ENCODE results near the gene ADAMTS2.

Gene ADAMTS2

DNA sequence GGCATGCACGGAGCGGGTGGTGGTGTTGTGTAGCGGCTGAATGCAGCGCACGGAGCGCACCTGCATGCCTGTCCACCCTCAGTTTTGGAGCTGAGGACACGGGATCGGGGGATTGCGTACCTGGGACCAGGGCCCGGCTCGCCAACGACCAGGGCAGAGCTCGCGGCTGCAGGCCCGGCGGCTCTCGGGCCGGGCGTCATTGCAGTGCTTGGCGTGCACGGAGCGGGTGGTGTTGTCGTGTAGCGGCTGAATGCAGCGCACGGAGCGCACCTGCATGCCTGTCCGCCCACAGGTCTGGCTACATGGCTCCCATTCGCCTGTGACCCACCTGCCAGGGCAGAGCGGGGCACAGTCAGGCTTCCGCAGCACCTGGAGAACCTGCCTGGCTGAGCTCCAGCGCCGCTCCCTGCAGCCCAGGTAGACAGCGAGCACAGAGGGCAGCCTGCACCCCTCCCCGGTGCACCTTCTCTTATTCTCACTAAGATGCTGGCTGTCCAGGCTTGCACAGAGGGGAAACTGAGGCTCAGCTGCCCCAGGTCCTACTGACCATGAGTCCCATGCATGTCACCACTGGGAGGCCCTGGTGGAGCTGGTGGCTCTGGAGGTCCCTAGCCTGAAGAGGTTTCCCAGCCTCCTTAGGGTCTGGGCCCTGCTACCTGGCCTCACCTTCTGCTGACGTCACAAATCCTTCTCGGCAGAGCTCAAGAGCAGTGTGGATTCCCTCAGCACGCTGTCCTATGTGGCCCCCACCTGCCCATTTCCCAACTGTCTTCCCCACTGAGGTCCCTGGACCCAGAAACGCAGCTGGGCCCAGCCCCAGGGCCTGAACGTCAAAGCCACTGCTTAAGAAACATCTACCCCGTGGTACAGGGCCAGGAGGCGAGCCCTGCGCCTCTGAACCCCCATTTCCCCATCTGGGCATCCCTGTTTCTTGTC lies 220.1 kb downstream of the ADAMTS2 start:
- no peak for DNase-seq (ENCODE audit: low read depth)

DNA sequence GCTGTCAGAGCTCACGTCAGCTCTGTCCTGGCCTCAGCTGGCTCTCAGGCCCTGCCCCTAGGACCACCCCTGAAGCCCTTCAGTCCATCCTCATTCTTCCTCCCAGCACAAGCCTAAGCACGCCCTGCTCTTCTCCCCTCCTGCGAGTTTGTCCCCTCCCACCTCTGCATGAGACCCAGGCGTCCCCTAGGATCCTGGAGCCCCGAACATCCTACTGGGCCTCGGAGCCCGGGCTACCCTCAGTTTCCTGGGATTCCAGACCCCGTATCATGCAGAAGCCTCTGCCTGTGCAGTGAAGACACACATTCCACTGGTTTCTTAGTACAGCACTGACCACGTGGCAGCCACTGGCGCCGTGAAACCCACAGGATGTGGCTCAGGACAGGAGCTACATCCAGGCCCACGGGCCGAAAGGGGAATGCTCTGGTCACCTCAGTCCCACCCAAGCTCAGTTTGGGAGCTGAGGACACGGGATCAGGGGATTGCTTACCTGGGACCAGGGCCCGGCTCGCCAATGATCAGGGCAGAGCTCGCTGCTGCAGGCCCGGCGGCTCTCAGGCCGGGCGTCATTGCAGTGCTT lies 220.9 kb downstream of the ADAMTS2 start:
- DNase-seq (ENCODE audit: low read depth), result no peak

DNA sequence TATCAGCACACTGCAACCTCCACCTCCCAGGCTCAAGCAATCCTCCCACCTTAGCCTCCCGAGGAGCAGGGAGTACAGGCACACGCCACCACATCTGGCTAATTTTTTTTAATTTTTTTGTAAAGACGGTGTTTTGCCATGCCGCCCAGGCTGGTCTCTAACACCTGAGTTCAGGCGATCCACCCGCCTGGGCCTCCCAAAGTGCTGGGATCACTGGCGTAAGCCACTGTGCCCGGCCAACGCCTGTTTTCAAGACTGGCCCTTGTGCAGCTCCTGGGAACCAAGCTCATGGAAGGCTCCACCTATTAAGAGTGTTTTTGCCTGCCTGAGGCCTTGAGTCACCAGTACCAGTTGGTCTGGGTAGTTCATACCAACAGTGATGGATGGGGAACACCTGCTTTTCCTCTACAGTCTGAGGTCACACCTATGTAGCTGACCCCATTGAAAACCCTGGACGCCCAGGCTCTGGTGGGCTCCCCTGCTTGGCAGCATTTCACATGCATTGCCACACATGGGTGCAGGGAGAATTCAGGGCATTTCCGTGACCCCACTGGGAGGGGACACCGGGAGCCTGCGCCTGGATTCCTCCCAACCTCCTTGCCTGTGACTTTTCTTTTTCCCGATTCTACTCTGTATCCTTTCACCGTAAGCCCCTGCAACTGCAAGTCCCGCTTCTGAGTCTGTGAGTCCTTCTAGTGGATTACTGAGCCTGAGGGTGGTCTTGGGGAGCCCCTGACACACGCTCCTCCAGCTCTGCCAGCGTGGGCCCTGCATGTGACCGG lies 221.6 kb downstream of the ADAMTS2 start:
- DNase-seq (ENCODE audit: low read depth), result no peak

DNA sequence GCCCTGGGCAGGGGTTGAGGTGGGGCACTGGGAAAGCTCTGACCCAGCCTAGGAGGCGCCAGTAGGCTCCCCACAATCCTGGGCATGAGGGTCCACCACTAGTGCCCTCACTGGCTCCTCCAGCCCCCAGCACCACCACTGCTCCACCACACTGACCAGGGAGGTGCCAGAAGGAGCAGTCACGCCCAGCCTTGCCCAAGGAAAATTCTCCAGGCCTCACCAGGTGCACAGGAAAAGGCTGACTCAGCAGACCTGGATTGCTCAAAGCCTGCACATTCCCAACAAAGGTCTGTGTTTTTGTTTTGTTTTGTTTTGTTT lies 222.2 kb downstream of the ADAMTS2 start:
- no peak for DNase-seq (ENCODE audit: low read depth)

DNA sequence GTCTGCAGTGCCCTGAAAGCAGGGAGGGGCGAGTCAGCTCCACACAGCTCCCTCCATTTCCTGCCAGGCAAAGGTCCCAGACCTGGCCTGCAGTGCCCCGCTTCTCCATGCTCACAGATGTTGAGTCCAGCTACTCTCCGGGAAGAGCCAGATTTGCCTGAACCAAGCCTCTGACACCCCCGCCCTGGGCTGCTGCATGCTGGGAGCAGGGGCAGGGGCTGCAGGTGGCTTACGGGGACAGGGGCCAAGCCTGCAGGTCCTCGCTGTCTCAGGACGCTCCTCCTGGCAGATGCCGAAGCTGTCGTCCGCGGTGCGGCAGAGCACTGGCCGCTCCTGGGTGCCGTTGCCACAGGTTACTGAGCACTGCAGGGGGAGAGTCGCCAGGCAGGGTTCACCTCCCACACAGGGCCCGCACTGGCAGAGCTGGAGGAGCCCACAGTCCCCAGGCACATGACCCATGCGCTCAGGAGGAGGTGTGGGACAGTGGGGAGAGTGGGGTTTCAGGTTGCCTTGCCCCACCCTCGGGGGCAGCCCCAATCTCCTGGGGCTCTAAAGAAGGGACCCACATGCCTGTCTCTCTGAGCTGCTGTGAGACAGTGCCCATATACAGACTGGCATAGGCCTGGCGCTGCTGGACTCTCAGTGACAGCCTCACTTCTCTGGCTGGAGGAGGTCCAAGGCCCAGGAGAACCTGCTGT lies 222.7 kb downstream of the ADAMTS2 start:
- DNase-seq (ENCODE audit: low read depth), result no peak

DNA sequence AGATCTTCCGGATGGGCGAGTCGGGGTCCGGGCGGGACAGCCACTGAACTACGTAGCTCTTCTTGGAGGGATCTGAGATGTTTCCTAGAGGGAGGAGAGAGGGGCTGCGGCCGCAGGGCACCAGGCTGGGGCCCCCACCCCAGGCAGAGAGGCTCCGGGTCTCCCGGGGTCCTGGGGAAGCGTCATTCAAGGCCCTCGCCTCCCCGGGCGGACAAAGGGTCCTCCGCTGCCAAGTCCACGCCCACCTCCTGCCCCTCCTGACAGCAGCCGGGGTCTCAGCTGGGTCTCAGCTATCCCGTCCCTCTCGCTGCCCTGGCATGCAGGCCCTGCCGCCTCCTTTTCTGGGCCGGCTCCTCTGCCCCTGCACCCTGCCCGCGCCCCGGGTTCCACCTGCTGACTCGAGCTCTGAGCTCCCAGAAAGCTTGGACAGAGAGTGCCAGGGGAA lies 223.6 kb downstream of the ADAMTS2 start:
- DNase-seq (ENCODE audit: low read depth), result no peak

DNA sequence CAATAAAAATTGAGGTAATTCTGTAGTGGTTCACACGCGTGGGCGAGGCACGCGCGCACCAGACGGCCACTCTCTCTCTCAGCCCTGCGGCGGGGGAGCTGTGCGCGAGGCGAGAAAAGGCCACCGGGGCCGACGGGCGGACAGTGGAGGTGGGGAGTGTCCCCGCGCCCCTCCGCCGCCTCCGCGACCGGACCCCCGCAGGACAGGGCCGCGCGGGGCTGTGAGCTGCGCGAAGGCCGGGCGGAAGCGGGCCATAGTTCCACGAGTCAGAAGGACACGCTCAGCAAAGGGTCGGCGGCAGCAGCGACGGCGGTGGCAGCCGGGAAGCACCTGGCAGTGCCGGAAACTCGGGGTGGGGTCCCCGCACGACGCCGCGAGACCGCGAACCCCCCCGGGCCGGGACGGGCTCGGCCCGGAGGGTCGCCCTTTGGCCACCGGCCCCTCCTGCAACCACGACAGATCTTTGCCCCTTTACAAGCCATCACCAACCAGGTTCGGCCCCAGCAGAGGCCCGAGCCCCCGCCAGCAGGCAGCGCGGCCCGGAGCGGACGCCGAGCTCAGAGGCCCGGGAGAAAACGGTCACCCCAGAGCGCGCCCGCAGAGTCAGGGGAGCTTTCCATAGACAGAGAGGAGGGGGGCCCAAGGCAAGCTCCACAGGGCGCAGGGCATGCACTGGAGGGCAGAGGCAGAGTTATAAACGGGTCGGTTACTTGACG lies 224.2 kb downstream of the ADAMTS2 start:
- DNase-seq (ENCODE audit: low read depth), result no peak

DNA sequence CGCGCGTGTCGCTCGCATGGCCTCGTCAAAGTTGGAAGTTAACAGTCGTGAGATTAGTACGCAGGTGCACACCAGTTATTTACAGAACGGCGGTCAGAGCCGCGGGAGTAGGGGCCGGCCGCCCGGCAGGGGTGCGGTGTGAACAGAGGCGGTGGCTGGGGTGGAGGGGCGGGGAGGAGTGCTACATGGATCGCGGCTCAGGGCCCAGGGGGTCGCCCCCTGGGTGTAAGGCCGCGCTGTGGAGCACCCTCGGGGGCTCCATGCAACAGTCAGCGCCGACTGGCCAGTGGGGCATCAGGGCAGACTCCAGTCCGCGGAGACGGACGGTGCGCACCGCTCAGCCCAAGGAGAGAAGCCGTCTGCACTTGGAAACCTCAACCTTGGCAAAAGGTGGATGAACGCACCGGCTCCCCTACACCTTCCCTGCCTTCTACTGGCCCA lies 224.8 kb downstream of the ADAMTS2 start:
- no peak for DNase-seq (ENCODE audit: low read depth)

DNA sequence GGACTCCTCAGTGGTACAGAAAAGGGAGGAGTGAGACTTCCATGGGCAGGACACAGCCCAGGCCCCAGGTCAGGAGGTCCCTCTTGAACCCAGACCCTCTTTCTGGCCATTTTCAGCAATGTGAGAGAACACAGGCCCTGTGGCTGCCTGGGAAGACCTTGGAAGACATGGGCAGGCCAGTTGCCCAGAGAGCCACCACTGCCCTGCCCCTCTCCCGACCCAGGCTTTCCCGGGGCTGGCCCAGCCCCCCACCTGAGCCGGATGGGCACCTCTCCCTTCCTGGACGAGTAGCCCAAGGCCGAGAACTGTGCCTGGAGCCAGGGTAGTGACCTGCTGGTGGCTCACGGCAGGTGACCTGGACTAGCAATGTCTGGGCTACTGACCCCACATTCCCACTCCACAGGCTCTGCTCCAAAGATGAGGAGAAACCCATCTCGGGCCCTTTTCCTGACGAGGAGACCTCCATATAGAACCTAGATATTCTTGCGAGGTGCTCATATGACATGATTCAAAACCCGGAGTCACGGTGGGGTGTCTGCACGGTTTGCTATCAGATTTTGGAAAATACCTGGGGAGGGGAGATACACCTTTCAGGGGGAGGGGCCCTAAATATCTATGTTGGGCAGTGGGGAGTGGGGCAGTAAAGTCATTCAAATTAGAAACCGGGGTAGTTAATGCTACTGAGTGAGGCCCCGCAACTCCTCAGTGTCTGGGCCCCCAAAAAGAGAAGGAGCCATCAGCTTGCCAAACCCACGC lies 225.7 kb downstream of the ADAMTS2 start:
- no peak for DNase-seq (ENCODE audit: low read depth)

DNA sequence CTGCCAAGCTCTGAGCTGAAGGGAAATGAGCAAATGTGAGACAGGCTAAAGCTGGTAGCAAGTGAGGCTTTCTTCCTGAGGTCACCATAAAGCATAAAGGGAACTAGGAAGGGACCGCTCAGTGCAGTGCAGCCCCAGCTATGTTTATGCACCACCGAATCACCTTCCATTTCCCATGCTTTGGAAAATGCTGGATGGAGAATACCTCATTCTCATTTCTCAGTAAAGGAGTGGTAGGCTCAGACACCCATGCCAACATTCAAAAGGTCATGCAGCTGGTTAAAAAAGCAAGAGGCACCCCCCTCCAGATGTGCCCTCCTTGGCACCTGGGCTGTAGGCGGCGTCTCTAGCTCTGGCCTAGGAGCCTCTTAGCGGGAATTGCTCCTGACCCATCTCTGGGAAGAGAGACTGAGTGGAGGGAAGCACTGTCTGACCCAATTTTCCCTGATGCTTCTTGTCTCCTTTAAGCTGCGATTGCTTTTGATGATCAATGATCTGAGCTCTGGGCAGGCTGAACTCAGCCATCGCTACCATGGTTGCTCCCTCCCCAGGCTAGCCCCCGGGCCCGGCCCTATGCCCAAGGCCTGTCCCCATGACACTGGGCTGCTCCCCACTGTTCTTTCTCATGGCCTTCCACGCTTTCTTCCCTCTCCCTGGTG lies 226.4 kb downstream of the ADAMTS2 start:
- DNase-seq (ENCODE audit: low read depth), result no peak

DNA sequence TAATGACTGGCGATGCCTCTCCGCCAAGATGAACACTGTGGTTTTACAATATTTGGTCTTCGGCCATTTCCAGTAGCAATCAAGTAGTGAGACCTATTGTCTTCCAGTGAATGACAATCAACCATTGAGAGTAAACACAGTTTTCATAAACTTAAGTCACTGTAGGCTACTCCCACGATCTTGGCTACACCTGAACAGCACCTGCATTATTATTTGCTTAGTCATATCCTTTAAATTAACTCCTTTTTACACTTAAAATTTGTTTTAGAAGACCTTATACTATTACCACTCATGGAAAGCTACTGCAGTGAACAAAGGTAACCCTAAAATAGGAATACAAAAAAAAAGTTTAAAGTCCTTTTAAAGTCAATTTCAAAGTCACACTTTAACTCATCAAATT lies 226.9 kb downstream of the ADAMTS2 start:
- no peak for DNase-seq (ENCODE audit: low read depth)

DNA sequence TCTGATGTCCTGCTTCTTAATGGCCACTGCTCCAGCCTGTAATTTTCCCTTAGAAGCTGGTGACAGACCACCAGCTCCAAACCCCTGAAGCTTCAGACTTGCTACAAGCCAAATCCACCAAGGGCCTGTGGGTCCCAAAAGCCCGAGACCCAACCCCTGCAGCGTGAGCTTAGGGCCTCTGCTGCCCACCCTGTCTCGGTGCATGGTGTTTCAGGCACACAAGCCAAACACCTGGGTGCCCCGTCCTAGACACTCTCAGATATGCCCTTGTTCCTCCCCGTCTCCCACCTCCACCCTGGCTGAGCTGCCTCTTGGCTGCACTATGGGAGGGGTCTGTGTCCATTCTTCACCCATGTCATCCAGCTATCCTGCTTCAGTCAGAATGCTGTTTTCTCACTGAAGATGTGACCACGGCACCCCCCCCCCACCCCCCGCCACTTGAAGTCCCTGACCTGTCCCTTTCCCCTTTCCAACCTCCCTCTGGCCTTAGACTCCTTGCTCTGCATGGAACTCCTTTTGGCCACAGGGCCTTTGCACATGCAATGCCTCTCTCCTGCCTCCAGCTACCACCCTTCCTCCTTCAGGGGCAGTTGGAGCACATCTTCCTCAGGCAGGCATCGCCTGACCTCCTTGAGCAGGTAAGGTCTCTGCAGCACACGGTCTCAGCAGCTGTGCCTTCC lies 229.3 kb downstream of the ADAMTS2 start:
- no peak for DNase-seq (ENCODE audit: low read depth)

DNA sequence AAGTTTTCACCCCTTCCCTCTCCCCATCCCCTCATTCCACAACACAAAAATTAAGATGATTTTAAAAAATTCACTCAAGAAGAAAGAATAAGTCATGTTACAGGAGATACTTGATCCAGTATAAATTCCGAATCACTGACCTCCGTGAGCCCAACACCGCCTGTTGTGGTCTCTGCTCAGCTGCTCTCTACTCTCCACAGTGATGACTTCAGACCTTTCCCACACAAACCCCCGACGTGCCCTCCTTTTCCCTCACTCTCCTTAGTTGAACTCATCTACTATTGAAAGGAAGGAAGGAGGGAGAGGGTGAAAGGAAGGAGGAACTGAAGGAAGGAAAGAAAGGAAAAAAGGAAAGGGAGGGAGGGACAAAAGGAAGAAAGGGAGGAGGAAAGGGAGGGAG lies 230.0 kb downstream of the ADAMTS2 start:
- DNase-seq (ENCODE audit: low read depth), result no peak

DNA sequence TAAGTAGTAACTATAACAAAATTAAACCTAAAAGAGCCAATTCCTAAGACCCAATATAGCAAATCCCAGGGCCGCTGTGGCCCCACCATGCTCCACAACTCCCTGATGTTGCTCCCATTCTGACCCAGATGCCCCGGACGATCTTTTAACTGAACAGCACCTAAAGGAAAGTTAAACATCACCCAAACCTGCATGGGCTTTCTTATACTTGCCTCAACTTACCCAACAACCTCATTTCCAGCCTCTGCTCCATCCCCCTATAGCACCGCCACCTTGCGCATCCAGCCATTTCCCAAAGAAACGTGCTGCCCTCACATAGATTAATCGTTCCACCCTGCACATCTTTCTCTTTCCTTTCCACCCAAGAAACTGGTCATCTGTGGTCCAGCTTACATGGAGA lies 230.5 kb downstream of the ADAMTS2 start:
- no peak for DNase-seq (ENCODE audit: low read depth)

DNA sequence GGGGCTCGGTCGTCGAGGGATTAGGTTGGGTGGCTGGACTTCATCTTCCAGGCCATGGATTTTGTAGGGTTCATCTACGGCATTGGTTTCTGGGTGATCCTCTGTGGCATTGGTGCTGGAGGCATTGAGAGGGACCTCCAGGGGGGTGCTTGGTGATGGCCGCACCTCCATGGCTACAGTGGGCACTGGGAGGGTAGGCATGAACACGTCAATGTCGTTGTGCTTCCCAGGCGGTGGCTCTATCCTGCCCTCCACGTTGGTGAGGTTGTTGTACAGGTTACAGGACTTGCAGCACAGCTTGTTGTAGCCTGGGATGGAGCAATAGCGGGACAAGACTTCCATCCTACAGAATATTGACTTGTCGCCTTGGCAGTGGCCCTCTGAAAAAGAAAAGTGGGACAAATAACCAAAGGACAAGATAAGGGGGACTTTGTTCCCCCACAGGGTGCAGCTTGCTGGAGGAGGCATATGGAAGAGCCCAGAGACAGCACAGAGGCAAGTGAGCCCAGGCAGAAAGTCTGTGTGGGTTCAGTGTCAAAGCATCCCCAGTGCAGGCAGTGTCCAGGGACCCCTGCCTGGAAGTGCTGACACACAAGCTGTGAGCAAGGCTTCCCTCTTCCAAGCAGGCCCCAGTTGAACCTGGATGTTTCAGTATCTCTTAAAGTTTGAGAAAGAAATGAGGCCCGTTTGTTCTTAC lies 231.2 kb downstream of the ADAMTS2 start:
- no peak for DNase-seq (ENCODE audit: low read depth)

DNA sequence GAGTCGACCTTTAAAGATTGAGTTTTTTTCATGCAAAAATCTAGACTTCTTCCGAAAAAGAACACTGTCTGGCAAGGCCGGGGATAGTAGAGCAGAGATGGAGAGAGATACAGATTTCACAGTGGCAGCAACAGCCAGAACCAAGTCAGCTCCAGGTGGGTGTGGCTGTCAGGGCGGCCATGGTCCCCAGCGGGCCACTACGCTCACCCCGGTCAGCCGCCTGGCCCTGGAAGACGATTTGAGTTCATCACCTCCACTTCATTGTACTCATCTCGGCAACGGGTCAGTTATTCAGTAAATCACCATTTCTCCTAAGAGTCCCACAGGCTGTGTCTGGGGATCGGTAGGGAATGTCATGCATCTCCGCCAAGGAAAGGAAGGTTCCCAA lies 232.1 kb downstream of the ADAMTS2 start:
- DNase-seq (ENCODE audit: low read depth), result no peak

DNA sequence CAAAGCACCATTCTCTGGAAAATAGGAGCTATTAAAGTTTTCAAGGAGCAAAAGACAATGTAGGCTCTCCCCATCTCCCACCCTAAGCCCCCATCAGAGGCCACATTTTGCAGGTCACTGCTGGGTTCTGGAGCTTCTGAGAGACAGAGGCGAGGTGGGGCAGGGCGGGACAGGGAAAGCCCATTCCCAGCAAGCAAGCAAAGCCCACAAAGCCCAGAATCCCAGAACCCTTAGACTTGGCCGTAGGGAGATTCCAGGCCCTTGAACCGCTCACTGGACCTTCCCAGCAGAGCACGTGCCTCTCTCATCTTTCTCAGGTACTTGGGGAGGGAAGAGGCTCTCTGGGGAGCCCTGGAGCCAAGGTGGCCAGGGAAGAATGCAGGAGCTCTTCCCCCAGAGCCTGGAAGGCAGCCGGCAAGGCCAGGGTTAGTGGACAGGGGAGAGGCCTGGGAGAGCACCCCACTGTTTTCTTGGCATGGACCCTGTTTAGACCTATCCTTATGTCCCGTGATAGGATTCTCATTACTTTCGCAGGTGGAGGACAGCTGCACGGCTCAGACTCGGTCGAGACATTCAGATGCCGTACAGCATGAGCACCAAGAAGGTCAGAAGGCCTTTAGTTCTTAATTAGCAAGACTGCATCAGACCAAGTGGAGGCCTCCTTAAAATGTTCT lies 232.7 kb downstream of the ADAMTS2 start:
- DNase-seq (ENCODE audit: low read depth), result no peak

All from ELR (cell line).